Cortex of kidney (tissue), 1 donor: ENCODE measurements around the gene AUTS2.

Experiments
- DNase-seq: peaks from one replicate; lab custom pipeline; 2025; lab: John Stamatoyannopoulos, UW

Gene AUTS2

DNA sequence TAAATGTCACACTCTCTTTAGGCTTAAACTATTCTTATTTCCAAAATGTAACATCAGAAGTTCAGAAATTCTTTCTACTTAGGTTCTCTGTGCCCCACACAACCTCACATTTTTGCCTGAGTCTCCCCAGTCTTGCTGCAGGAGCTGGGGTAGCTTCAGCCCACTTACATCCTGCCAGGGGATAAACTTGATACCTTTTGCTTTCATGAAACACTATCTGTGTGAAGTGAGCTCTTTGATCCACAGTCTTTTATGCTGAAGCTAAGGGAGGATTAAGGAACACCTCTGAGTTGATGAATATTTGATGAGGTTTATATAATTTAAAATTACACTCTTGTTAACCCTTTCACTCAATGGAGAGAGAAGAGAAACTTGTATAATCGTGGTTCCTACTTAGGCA, 341.0 kb downstream of the AUTS2 start:
- no peak for DNase-seq

DNA sequence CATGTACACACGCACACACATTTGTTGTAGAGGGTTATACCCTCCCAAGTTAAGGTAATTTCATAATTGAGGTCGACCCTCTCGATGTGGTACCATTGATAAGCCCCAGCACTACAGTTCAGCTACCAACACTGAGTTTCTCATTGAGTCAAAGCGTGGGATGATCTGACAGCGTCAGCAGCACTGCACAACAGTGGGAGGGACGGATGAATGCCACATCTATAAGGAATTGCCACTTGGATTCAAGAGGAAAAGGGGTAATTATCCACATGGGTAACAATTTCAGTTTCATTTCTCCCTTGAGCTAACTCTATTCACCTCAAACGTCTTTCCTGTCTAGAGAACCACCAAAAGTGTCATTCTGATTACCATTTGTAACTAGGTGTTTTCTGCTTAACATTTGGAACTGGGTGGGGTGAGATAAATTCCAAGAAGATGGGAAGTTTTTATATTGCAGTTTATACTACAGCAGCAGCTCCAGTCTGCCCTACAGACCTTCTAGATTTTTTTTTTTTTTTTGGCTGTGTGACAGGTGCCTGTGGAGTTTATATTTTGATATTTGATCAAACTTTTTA, 342.9 kb downstream of the AUTS2 start:
- no peak for DNase-seq

DNA sequence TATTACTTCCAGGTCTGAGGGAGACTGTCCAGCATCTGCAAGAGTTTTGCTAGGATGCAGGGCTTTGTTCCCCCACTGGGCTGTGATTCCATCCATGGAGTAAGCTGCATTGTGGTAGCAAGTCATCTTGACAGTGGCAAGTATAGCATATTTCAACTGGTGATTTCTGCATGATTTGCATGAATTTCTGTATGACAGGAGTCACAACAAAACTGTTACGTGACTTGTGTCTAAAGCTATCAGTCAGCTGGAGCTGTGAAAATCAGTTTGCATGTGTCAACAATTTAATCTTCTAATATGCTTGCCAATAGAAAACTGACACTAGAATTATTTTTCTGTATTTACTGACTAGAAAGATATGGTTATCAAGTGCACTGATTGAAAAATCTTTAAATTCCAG, 344.3 kb downstream of the AUTS2 start:
- no peak for DNase-seq

DNA sequence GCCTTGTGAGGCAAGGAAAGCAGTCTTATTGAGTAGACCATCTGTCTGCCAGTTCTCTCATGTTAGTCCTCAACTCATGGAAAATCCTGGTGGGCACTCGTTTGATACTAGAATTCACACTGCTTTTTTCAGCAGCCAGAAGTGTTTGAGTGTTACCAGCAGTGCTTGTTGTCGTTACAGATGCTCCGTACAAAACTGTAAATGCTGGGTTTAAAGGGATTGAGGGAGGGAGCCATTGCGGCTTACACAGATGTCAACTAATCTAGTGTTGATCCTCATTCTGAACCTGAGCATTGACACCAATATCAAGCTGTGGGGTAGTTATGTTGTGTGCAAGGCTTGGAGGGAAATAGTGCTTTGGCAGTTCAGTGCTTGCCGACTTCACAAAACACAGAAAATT, 348.6 kb downstream of the AUTS2 start:
- DNase-seq: no peak

DNA sequence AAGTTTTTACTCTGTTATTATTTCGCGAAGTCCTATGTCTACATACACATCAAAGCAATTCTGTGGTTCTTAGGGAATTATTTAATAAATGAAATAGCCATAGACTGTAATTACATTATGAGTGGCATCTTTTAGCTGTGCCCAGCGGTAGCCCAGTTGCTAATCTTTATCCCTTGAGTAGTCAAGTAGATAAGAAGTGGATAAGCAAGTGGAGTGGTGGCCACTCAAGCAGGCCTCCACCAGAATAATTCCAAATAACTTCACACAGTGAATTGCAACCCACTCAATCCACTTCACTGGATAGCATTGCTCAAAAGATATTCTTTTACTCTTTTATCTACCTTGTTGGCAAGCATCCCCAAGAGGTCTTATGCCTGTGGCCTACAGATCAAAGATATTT, 349.7 kb downstream of the AUTS2 start:
- DNase-seq: no peak

DNA sequence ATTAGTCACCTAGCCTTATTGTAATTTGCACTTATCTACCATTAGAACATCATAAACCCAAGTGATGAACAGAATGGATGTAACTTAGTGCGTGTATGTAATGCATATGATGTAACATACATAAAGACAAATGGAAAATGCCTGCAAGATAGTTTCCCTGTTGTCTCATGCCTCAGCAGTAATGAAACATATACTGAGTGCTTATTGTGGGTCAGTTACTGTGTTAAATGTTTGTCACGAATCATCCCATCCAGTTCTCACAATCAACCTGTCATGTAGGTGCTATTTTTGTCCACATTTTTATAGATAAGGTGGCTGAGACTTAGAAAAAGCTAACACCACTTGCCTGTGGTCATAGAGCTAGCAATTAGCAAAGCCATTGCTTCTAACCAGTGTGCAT, 350.8 kb downstream of the AUTS2 start:
- no peak for DNase-seq

DNA sequence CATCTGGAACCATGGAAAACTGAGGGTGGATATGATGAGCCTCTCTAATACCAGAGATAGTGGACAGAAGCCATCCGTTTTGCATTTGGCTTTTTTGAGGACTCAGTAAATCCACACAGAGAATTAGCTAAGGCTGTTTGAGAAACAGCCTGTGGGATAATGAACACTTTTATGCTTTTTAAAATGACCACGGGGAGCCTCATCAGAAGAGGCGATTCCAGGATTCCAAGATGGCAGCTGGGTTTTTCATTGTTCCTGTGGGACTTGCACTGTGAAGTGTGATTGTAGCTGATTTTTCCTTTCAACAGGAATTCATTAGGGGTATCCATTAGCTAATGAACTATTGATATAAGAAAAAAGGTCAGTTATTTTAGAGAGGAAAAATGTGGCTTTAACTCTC, 353.2 kb downstream of the AUTS2 start:
- DNase-seq: no peak

DNA sequence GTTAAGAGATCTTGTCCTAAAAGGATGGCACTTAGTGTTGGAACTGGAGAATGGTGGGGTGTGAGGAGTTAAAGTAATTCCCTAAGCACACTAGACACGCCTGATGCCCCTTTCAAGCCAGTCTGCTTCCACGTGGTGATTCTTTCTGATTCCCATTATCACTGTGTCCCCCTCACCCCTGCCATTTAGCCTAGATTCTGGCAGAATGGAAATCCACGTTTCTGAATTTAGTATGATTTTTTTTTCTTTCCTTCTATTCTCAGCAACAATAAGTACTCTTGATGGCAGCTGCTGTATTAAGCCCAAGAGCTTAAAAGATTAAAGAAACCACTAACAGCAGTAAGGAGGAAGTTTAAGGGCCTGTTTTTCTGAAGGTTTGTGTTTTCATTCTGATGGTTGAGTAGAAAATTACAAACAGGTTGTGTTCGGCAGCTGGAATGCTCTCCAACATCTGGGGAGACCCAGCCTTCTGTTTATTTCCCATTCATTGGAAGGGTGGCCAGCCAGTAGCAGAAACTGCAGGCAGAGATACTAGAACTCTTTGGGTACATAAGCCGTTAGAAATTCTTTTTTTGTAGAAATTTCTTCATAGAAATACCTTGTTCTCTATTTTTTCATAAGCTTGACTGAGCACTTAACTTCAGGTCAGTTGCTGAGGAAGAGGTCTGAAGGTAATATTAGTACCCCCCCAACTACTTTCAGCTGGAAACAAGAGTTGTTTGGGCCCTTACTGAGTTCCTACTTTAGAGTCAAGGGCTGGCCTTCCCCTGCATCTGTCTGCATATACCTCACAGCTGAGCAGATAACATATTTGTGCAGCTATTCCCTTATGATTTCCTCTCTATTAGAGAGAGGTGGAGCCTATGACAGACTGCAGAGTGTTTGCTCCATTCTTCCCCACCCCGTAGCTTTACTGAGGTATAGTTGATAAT, 355.1 kb downstream of the AUTS2 start:
- DNase-seq: no peak

DNA sequence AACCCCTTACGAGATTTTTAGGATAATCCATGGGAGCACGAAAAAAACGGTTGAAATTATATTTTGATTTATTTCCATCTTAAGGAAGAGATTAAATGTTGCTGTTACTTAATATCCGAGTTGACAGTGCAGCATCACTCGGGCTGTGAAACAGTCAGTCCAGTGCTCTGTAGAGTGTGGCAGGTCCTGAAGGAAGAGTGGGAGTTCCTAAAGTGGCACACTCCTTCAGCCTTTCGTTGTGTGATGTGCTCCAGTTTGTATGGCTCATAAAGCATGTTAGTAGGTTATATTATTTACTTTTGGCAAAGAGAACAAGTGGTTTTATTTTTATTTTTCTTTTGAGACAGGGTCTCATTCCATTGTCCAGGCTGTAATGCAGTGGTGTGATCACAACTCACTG, 358.3 kb downstream of the AUTS2 start:
- no peak for DNase-seq

DNA sequence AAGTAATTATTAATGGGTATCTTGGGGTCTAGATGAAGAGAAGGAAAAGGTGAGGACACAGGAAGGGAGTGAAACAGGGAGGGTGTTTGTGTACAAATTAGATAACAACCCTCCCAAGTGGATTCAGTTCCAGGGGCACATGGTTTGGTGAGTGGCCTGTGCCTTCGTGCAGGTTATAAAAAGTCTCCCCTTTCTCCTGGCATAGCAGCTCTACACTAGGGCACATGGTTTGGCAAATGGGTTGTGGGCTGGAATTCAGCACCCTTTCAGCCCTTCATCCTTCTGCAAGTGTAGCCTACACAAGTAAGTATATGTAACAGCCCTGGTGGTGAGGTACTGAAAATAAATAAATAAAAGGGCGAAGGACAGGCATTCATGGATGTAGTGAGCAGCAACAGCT, 359.4 kb downstream of the AUTS2 start:
- DNase-seq: no peak

DNA sequence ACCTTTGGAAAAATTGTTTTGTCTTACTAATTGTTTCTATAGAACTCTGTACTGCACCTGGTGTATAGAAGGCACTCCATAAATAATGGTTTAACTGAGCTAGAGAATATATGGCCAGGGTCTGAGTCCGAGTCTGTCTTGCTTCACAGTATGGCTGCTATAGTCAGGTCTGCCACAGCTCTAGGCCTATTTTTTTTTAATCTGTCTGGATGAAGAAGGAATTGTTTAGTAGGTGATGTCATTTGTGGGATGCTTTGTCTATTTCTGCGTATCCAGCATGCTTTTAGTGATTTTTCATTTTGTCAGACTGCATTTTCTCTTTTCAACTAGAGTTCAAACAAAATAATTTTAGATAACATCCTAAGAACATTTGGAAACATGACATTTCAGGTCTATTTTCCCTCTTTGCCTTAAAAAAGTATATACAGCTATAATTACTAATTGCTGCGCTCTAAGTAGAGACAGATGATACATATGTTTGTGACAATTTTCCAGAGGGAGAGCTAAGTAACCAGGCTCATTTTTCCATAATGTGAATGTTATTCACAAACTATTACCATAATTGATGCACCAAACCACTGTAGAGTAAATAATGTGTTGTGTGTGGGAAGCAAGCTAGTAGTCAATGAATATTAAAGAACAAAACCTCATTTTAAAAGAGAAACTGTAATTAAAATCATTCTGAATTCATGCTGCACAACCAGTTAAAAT, 361.7 kb downstream of the AUTS2 start:
- no peak for DNase-seq

DNA sequence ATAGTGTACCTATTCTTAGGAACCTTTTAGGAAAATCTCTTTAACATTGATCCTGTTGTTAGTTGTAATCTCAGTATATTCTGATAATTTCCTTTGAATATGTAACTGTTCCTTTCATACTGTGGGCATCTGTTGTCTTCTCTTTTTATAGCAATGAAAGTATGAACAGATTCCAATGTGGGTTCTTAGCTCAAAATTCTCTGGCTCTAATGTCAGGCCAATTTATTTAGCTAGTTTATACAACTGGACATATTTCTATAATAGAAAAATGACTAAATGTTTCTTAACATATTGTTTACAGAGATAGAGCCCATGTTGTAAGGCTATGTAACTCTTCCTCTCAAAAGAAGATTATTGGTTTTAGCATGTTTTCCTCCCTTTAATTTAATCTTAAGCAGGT, 363.2 kb downstream of the AUTS2 start:
- DNase-seq: no peak

DNA sequence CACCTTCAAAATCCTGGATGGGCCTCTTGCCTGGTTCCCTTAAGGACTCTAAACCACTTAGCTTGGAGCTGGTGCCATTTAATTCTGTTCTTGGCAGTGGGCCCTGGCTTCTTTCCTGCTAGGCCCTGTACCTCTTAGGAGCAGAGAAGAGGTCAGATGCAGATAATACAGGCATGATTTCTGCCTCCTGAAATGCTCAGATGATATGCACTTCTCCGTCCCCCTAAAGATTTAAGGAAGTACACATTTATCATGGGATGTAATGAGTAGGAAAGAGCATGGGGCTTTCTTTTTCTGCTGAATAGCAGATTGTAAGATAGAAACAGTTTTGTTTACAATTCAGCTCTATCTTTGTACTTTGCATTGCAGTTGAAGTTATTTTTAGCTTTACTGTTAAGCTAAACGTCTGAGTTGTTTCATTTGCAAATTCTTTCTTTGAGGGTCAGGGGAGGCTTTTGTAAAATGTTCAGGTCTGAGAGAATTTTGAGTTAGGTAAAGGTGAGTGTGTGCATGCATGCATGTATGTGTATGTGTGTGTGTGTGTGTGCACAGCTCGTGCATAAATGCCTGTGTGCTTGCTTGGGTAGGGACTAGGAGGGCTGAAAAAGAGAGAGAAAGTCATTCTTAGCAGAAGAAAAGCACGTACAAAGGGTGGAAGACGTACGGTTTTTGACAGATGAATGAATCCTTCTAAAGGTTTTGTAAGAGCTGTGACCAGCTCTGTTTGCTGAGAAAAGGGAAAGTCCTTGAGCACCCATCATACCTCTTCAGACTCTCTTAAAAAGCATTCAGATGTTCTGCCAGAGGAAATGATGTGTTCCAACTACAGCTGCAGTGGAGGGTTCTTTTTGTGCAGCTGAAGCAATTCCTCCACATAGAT, 364.2 kb downstream of the AUTS2 start:
- no peak for DNase-seq

DNA sequence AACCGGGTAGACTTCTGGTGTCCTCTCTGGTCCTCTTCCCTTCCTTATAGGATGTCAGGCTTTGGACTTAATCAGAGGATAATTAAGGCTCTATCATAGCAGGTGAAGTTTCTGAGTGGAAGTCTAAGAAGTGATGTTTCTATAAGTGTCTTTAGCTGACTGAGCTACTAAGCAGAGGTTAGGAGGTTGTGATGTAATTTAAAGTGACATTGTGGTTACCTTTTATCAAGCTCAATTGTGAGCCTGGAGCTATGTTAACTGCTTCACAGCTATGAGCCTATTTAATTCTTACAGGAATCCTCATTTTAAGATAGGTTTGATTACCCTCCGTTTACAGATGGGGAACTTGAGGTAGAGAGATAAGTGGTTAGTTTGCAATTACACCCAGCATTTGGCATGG, 365.1 kb downstream of the AUTS2 start:
- DNase-seq: no peak

DNA sequence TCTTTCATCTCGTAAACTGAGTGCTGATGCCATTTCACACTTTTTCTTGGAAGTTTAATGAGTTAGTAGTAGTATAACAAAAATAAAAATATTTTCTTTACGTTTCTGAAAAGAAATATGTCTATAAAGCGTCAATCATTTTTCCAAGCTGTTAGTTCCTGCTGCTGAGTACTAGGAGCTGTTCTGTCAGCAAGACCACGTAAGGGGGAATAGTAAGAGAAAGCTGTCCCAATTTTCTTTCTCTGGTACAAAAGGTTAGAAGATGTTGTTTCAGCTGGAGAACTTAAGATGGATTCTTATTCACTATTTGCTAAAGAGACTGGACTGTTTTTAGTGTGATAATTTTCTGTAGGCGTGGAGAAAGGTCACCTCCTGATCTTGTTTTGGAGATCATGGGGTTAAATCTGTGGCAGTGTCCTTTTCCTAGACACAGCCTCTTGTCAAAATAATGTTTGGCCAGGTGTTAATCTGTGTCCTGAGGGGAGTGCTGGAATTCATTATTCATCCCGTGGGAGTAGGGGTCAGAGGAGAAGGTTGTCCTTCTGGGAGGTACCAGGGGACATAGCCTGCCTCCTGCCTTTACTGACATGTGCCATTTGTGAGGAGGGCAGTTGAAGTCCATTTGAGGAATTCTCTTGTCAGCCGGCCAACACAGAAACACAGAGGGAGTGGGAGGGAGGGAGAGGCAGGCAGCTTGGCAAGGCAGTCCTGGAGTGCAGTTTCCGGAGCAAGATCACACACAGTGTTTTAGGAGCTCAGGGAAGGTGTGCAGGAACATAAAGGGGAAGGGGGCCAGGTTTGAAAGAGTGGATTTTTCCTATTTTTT, 368.7 kb downstream of the AUTS2 start:
- DNase-seq: no peak

DNA sequence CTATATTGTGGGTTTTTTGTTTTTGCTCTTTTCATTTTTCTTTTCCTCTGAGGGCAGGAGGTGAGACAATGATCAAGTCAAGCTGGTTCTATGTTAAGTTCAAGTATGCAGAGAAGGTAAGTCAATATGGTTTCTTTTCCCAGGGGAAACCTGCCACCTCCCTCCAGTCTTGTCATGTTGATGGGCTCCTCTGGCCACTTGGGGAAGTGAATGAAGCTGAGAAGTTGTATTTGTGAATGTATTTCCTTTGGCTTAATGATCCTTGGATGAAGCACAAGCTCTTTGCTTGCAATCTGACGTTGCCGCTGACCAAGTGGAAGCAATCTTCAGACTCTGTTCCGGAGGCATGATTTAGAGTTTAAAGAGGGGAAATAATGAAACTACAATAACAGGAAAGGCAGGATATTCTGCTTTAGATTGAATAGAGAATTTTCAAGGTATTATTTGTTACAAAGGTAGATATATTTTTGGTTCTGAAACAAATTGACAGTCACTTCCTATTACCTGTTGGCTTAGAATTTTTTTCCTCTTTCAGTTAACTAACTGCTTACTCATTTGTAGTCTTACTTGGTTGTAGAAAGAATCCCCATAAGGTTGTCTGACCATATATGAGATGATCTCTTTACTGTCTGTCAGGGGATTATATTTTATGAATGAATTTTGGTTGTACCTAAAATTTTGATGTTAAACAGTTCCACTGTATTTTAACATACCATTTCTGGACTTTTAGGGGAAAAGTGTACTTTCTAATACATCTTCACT, 369.6 kb downstream of the AUTS2 start:
- DNase-seq: no peak

DNA sequence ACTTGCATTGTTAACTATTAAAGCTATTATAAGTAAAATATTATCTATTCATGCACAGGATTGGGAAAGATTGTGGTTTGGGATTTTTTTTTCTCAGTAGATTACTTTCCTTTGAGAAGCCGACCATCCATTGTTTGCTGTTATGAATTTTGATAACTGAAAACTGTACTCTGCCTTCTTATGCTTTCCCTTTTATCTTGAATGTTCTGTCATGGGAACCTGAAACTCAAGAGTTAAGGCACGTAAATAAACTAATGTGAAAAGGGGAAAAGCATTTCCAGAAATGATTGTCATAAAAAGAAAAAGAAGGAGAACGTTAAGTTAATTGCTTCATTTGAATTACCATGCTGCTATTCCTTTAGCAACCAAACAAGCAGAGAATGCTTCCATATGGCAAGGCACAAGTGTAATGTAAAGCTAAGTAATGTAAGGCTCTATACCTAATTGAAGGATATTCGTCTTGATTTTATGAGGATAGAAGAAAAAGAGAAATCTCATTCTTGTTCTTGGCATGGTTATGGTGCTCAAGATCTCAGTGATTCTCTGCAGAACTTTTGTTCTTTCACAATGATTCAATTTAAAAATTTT, 370.8 kb downstream of the AUTS2 start:
- DNase-seq: no peak

DNA sequence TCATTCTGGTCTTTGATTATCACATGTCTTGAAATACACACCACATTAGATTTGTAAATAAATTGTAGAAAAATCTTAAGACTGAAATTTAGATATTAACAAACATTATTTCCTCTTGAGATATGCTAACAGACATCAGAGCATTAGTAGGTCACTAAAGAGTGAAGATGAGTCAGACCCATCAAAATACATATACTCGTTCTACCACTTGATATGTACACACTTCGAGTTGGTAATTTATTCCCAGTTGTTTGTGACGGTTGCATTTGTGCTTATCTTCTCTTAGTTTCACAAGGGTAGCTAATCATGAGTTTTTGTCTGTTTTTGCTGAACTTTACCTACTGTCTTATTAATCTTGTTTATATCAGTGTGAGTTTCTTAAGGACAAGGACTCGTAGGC, 383.4 kb downstream of the AUTS2 start:
- DNase-seq: no peak

DNA sequence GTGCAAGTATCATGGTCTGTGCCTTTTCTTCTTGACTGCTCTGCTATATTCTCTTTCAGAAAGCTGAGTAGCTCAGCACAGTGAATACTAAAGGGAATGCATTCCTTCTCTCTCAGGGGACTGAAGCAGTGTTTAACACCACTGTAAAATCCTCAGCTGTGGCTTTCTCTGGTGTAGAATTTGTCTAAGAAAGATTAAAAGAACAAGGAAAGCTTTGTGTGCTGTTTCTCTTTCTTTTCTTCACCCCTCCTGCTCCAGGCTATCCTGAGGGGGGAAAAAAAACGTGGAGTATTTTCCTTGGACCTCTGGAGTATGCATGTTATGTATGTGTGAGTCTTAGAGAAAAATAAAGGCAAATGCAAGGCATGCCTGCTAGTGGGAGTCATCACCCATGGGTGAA, 383.9 kb downstream of the AUTS2 start:
- no peak for DNase-seq

DNA sequence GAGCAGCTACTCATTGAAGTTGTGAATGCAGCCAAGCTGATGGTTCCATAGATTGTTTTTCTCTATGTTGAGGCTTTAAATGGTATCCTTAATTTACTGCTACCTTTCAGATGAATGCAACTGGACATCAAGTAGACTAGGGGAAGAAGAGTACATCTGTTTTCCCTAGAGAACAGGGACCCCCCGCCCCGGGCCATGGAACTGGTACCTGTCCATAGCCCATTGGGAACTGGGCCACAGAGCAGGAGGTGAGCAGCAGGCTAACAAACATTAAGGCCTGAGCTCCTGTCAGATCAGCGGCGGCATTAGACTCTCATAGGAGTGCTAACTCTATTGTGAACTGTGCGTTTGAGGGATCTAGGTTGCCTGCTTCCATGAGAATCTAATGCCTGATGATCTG, 391.3 kb downstream of the AUTS2 start:
- DNase-seq: no peak
